GM18526 (cell line): Measurements from ENCODE around the gene MAFF.

Experiments
- POLR2A ChIP-seq: IDR thresholded peaks from 3 replicates; pipeline ENCODE4 v1.6.1; 2011; ENCODE audit not compliant: insufficient read length; ENCODE audit errors: extremely low read depth

The MAFF gene

GRCh38 chr22:38174626-38175025 lies 27.2 kb upstream of the MAFF start:
- no peak for TF ChIP-seq POLR2A

- TF ChIP-seq POLR2A = no peak
Measured at GRCh38 chr22:38175206-38176118, 26.3 kb upstream of the MAFF start.

GRCh38 chr22:38176170-38176741 lies 25.5 kb upstream of the MAFF start:
- no peak for TF ChIP-seq POLR2A

- no peak for TF ChIP-seq POLR2A
Measured at GRCh38 chr22:38177044-38177443, 24.8 kb upstream of the MAFF start.

GRCh38 chr22:38177926-38178604 lies 23.7 kb upstream of the MAFF start:
- TF ChIP-seq POLR2A = no peak

GRCh38 chr22:38180841-38181452 lies 20.8 kb upstream of the MAFF start:
- peak; percentile 42 for TF ChIP-seq POLR2A

- TF ChIP-seq POLR2A = peak; percentile 32
Measured at GRCh38 chr22:38181453-38182200, 20.2 kb upstream of the MAFF start, which contains the start of gene PLA2G6. TSS of gene PLA2G6 (minus strand) at chr22:38181830. CDS start at chr22:38169426, 12,404 bp downstream.

- TF ChIP-seq POLR2A = no peak
Measured at GRCh38 chr22:38184788-38185187, 17.0 kb upstream of the MAFF start.

GRCh38 chr22:38186429-38186828 lies 15.4 kb upstream of the MAFF start:
- TF ChIP-seq POLR2A = no peak

GRCh38 chr22:38187413-38188212 lies 14.2 kb upstream of the MAFF start:
- TF ChIP-seq POLR2A = no peak

- TF ChIP-seq POLR2A = no peak
Measured at GRCh38 chr22:38189104-38189503, 12.7 kb upstream of the MAFF start.

GRCh38 chr22:38190581-38190980 lies 11.2 kb upstream of the MAFF start:
- TF ChIP-seq POLR2A = no peak

- no peak for TF ChIP-seq POLR2A
Measured at GRCh38 chr22:38191055-38191454, 10.7 kb upstream of the MAFF start.
